Psoas muscle (tissue), 8 donors: ENCODE measurements around the gene NCKAP1. TPM values are rescaled to one million over a fixed set of nuclear protein-coding genes. Genes with fewer than 3 reads are reported as not detected.
A peak's percentile ranks its signal among the peaks of the same experiment; 100 is the strongest.

ENCODE experiments used
- ATAC-seq, 4 donors: fragments of 200-7000 bp; cut with Tn5 transposase; one replicate each; pipeline ENCODE4 v1.9.1; 2020; ENCODE audit warnings: moderate library complexity in 3 of 4, mild to moderate bottlenecking in 2 of 4
- DNase-seq, 2 donors: peaks; one replicate each; pipeline ENCODE4 v3.0.0-alpha.2; 2020
- H3K27ac ChIP-seq: fragments of 200-600 bp; one replicate; pipeline ENCODE4 v1.8.0; 2022
- H3K27me3 ChIP-seq, 3 donors: fragments of 200-600 bp in 1 of 3; one replicate each; pipeline versions ENCODE4 v1.6.1 to v1.8.0; 2013 to 2022; ENCODE audit warnings: low read length in 2 of 3, mild to moderate bottlenecking in 2 of 3, moderate library complexity in 1 of 3; ENCODE audit not compliant: insufficient read depth in 3 of 3
- H3K36me3 ChIP-seq, 2 donors: fragments of 200-600 bp in 1 of 2; one replicate each; pipeline versions ENCODE4 v1.6.1 to v1.8.0; 2013 to 2022; ENCODE audit warnings: low read depth in 1 of 2, mild to moderate bottlenecking in 1 of 2, moderate library complexity in 1 of 2; ENCODE audit not compliant: insufficient read depth in 1 of 2
- H3K4me1 ChIP-seq: fragments of 200-600 bp; one replicate; pipeline ENCODE4 v1.8.0; 2022
- H3K4me3 ChIP-seq: fragments of 200-600 bp; one replicate; pipeline ENCODE4 v1.8.0; 2022; ENCODE audit warnings: mild to moderate bottlenecking
- H3K9me3 ChIP-seq: fragments of 200-600 bp; one replicate; pipeline ENCODE4 v1.8.0; 2022
- whole genome bisulfite sequencing, 3 donors: extraction: QIAGEN DNeasy Blood & Tissue Kit; methylation state at CpG; one replicate each; pipeline versions ENCODE4 v1.1.6 to v1.1.7; 2013; 5-methylcytosine and 5-hydroxymethylcytosine counted together
- intact Hi-C, 2 donors: fragments of 100-400 bp; cut with DNase I; formaldehyde crosslinking; loops; one replicate each; pipeline versions ENCODE4 v1.11.0 to v1.14.2; 2022
- polyA plus RNA-seq, 3 donors: library from polyadenylated mRNA; stranded (reverse); fragments of 200-250 nt; gene quantifications; one replicate each; pipeline ENCODE4 v1.2.3, GENCODE V29; 2013
- total RNA-seq, 4 donors: library from RNA; stranded (reverse); fragmentation: NEBNext Ultra II Directional in 2 of 4; extraction: Animal tissue kit (Norgen Biotek cat#: 25700) in 2 of 4; gene quantifications; one replicate each; pipeline versions ENCODE4 v1.2.1 to v1.2.4, GENCODE V29; 2021 to 2023
- TF ChIP-seq, protein P1 (sequence below): fragments of 200-600 bp; IDR thresholded peaks from one replicate; pipeline ENCODE4 v1.8.0; 2022; ENCODE audit warnings: antibody characterized with exemption
- donor health status: healthy with polysubstance abuse.
- donor health status: DM: no; HTN: no; CAD: no; lungs with moderate emphysema.
- donor health status: Bipolar disorder and iron deficiency.
- donor health status: healthy.
- donor health status: DM: yes; HTN: yes; CAD: no.
- donor health status: DM: no; HTN: no; CAD: no.
- donor health status: DM: no; HTN: no; CAD: no.
- donor health status: DM: yes; HTN: yes; CAD: no.

NCKAP1 gene
- total and polyA plus RNA-seq, 7 donors: 94.1 to 262 (median 120) TPM

DNA sequence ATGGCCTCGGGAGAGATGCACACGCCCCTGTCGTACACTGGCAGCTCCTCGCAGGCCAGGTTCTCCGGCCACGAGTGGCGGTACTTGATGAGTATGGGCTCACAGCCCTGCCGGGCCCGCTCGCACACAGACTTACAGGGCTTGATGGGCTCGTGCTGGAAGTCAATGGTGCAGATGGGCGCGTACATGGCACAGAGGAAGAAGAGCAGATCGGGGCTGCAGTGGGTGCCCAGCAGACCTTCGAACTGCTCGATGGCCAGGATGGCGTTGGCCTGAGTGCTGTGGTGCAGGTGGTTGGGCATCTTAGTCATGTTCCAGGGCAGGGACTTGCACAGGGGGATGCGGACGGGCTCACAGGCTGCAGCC, 172.2 kb downstream of the NCKAP1 start:
- Histone ChIP-seq H3K36me3 (no peaks in the 10 kb centered on the region), H3K4me3 (peak overlapping the region; percentile 67), H3K9me3 (no peaks in the 10 kb centered on the region), H3K27ac (peak overlapping the region; percentile 38), H3K4me1 (peaks cover 15% of the 10 kb centered on the region), H3K27me3 (peaks cover 0 to 10% (median 0%) of the 10 kb centered on the region in 3 donors)
- WGBS, 3 donors: 17 to 21% (median 20%) methylated on average over 19 of the region's 19 CpGs
- intact Hi-C loops: no loop called here
- TF ChIP-seq, protein P1, sequence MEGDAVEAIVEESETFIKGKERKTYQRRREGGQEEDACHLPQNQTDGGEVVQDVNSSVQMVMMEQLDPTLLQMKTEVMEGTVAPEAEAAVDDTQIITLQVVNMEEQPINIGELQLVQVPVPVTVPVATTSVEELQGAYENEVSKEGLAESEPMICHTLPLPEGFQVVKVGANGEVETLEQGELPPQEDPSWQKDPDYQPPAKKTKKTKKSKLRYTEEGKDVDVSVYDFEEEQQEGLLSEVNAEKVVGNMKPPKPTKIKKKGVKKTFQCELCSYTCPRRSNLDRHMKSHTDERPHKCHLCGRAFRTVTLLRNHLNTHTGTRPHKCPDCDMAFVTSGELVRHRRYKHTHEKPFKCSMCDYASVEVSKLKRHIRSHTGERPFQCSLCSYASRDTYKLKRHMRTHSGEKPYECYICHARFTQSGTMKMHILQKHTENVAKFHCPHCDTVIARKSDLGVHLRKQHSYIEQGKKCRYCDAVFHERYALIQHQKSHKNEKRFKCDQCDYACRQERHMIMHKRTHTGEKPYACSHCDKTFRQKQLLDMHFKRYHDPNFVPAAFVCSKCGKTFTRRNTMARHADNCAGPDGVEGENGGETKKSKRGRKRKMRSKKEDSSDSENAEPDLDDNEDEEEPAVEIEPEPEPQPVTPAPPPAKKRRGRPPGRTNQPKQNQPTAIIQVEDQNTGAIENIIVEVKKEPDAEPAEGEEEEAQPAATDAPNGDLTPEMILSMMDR: no peak
- ATAC-seq: peak in 3 of 4 donors; percentile 25 to 41 (median 35)
- DNase-seq: peak in 1 of 2 donors; percentile 21

DNA sequence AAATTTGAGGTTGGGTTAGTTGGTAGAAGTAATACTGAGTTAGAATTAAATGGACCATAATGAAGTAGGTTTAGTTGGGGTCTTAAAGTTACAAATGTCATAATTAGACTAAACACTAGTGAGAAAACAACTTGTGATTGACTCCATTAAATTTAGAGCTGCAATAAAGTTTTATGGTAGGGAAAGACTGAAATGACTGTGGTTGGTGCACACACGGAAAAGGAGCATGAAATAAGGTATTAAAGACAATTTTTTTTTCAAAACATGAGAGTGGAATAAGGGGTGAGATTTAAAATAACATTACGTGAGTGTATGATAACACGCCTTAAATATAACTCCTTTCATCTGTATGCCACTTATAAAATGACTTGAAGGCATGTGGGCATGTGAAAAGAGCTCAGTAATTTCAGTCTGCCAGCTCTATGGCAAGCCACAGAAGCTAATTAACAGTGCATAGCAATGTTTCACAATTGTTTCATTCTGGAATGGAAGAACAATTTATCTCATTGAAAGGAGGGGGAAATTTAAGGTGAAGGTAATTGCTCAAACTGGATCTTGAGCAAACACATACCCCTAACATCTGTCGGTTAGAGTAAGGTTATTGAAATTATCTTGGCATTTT, 173.2 kb downstream of the NCKAP1 start:
- no peaks in the 10 kb centered on the region for H3K9me3 ChIP-seq
- H3K4me1 ChIP-seq: peaks cover 15% of the 10 kb centered on the region
- TF ChIP-seq, protein P1: no peak
- WGBS, 3 donors: 92 to 97% (median 95%) methylated on average over 4 of the region's 4 CpGs
- DNase-seq (no peak), ATAC-seq (no peak)
- no peaks in the 10 kb centered on the region for H3K36me3 ChIP-seq
- H3K4me3 ChIP-seq: no peak overlapping the region
- H3K27me3 ChIP-seq: peaks cover 0 to 10% (median 0%) of the 10 kb centered on the region in 3 donors
- intact Hi-C loops: no loop called here
- H3K27ac ChIP-seq: no peak overlapping the region

DNA sequence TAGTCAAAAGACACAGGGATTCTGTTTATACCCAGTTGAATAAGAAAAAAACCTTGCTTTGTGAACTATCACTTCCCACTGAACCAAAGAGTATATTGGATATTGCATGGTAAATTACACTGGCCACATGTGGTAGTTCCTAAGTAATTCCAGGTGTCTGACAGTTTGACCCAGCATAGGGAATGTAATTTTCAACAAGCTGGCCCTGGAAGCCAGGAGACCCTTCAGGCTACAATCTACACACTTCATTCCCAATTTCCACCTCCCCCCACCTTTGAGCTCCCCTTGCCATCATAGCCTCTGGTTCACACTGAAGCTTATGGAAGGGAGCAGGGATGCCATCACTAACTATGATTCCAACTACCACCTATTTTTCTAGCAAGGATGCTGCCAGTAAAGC, 174.6 kb downstream of the NCKAP1 start:
- Histone ChIP-seq H3K4me1 (peaks cover 15% of the 10 kb centered on the region), H3K4me3 (no peak overlapping the region), H3K27me3 (peaks cover 0 to 10% (median 0%) of the 10 kb centered on the region in 3 donors), H3K36me3 (no peaks in the 10 kb centered on the region), H3K27ac (no peak overlapping the region), H3K9me3 (no peaks in the 10 kb centered on the region)
- TF ChIP-seq, protein P1: no peak
- no peak for DNase-seq
- no peak for ATAC-seq
- intact Hi-C loops: no loop called here

DNA sequence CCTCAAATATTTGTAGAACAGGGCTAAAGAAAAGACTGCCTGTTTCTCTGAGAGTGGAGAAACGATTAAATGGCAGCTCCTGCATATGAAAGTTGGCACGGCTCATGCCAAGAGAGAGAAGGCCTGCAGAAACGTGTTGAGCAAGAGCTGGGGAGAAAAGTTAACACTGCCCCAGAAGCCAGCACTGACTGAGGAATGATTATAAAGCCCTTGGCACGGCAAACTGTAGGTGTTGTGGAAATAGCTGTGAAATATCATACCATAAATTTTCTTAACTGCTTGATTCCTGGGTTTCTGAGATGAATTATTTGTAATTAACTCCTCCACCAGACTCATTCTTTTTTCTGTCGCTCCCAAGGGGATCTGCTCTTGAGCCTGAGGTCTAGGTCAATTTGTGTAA, 176.2 kb downstream of the NCKAP1 start:
- DNase-seq: peak in 1 of 2 donors; percentile 43
- WGBS, 3 donors: 31 to 36% (median 35%) methylated on average over 5 of the region's 5 CpGs
- H3K27me3 ChIP-seq: peaks cover 0 to 10% (median 0%) of the 10 kb centered on the region in 3 donors
- peak in 3 of 4 donors; percentile 52 to 70 (median 59) for ATAC-seq
- TF ChIP-seq, protein P1: no peak
- peaks cover 12% of the 10 kb centered on the region for H3K4me1 ChIP-seq
- H3K4me3 ChIP-seq: no peak overlapping the region
- peak overlapping the region; percentile 27 for H3K27ac ChIP-seq
- H3K9me3 ChIP-seq: peaks cover 4% of the 10 kb centered on the region
- intact Hi-C loops: no loop called here
- H3K36me3 ChIP-seq: no peaks in the 10 kb centered on the region

DNA sequence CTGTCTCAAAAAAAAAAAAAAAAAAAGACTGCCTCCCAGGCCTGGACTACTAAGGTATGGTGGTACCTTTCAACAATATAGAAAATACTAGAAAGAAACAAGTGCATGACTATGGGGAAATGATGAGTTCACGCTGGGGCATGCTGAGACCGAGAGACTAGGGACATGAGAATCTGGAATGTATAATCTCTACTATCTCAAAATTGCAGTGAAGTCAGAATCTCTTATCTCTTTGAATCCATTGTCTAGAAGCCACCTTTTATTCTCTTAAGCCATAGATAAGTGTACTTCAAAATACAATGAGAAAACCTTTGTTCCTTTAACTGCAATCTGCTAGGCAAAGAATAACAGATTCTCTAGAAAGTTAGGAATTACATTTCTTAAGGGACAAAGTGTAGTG, 177.4 kb downstream of the NCKAP1 start:
- H3K27ac ChIP-seq: no peak overlapping the region
- H3K4me3 ChIP-seq: no peak overlapping the region
- ATAC-seq (no peak), DNase-seq (no peak)
- TF ChIP-seq, protein P1: no peak
- H3K9me3 ChIP-seq: peaks cover 8% of the 10 kb centered on the region
- 94 to 98% (median 96%) methylated on average over 2 of the region's 2 CpGs for WGBS, 3 donors
- peaks cover 5% of the 10 kb centered on the region for H3K4me1 ChIP-seq
- H3K36me3 ChIP-seq: no peaks in the 10 kb centered on the region
- intact Hi-C loops: no loop called here
- peaks cover 0 to 3% (median 0%) of the 10 kb centered on the region in 3 donors for H3K27me3 ChIP-seq
